Motor neuron (in vitro differentiated cells): Measurements from ENCODE around the gene SAMD14. TPM values are rescaled to one million over a fixed set of nuclear protein-coding genes. Genes with fewer than 3 reads are reported as not detected.
A peak's percentile ranks its signal among the peaks of the same experiment; 100 is the strongest.

Source experiments
- ATAC-seq, 8 experiments: fragments of 200-7000 bp; cut with Tn5 transposase; replicated peaks in 6 of 8; 2 replicates each; pipeline ENCODE4 v1.8.0; 2021; ENCODE audit warnings: mild to moderate bottlenecking in 8 of 8, moderate library complexity in 8 of 8
- H3K27ac ChIP-seq, 2 donors: fragments of 250-450 bp; sonication (Bioruptor Pico); 2 replicates each; pipeline ENCODE4 v1.9.0; 2021; ENCODE audit warnings: antibody characterized with exemption in 2 of 2, mild to moderate bottlenecking in 2 of 2, moderate library complexity in 1 of 2
- H3K4me1 ChIP-seq, 2 donors: fragments of 250-450 bp; sonication (Bioruptor Pico); replicated peaks in 1 of 2; 2 replicates each; pipeline ENCODE4 v1.6.1; 2021; ENCODE audit warnings: antibody characterized with exemption in 2 of 2, mild to moderate bottlenecking in 2 of 2, moderate library complexity in 1 of 2
- H3K4me3 ChIP-seq, 5 donors: fragments of 250-450 bp; sonication (Bioruptor Pico); 2 replicates each; pipeline ENCODE4 v1.9.0; 2021; ENCODE audit warnings: antibody characterized with exemption in 5 of 5, mild to moderate bottlenecking in 5 of 5, moderate library complexity in 4 of 5
- WGBS, 10 experiments: fragments of 450-650 bp; shearing (Covaris generic); methylation state at CpG; one replicate each; pipeline ENCODE4 v1.0.0; 2022; 5-methylcytosine and 5-hydroxymethylcytosine counted together
- in situ Hi-C, 9 experiments: fragments of 400-800 bp; cut with MboI; loops; one replicate each; pipeline ENCODE4 v1.15.0; 2021; ENCODE audit warnings: low sequenced_read_pairs in 9 of 9, low pct_unique_long_range_greater_than_20kb in 2 of 9; ENCODE audit not compliant: unreplicated experiment in 9 of 9
- total RNA-seq, 8 experiments: library from RNA; unstranded; fragments of 300-600 nt; gene quantifications; 2 replicates each; pipeline versions ENCODE4 v1.2.3 to v1.2.4, GENCODE V29; 2022

The SAMD14 gene
- total RNA-seq, 8 experiments from 2014 or later, result 2.1 to 19.4 (median 10.8) TPM

DNA sequence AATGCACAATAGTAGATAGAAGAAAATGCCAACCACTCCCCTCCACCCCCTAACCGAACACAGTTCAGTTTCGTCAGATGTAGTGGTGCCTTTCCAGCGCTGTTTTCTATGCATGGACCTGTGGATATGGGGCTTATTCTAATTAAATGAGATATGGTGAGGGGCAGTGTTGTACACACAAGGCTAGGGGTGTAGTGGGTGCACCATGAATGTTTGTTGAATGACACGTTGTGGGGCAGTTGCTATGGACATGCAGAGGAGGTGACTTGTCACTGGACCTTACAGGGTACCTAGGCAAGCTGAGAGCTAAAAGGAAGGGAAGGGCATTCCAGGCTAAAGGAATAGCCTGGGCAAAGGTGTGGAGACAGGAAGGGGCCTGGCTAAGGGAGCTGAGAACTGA is 31.4 kb downstream of the SAMD14 start:
- peaks cover 32 to 41% of the 10 kb centered on the region in 2 donors for H3K4me1 ChIP-seq
- in situ Hi-C loops, result no loop called here
- ATAC-seq, result no peak
- WGBS, 10 experiments, result 40 to 100% (median 57%) methylated on average over 1 to 4 of the region's 4 CpGs; no CpG with 5 or more reads in 1 of the 10 experiments
- H3K27ac ChIP-seq, result no peak overlapping the region
- no peak overlapping the region for H3K4me3 ChIP-seq

DNA sequence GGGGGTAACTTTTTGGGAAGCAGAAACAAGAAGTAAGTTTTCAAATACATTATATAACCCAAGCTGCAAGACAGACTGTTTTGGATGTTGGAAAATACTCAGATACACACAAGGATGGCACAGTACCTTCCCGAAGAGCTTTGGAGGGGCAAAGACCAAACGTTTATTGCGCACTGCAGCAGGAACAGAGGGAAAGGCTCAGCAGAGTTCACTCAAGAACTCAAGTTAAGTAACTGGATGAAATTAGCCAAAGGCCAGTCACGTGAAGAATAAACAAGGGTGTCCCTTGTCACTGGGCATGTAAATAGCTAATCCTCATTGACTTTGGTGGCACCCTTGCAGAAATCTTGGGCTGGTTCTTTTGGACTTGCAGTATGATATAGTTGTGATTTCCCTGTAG is 32.0 kb downstream of the SAMD14 start:
- Histone ChIP-seq H3K27ac (no peak overlapping the region), H3K4me1 (peaks cover 32 to 41% of the 10 kb centered on the region in 2 donors), H3K4me3 (no peak overlapping the region)
- ATAC-seq, result no peak
- 40 to 100% (median 73%) methylated on average over 1 to 4 of the region's 4 CpGs; no CpG with 5 or more reads in 2 of the 10 experiments for WGBS, 10 experiments
- in situ Hi-C loops, result no loop called here

DNA sequence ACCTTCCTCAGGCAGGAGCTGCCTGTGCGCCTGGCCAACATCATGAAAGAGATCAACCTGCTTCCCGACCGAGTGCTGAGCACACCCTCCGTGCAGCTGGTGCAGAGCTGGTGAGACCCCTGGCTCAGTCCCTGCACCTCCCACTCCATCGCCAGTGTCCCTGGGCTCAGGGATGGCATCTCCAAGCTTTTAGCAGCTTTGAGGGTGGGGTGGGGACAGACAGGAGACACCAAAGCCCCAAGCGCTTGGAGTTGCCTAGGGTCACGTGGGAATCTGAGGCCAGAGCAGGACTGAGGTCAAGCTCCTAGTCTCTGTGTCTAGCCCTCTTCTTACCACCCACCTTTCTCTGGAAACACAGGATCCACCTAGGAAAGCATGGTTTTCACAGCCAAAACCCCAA is 32.5 kb downstream of the SAMD14 start:
- Histone ChIP-seq H3K4me1 (peaks cover 32 to 40% of the 10 kb centered on the region in 2 donors), H3K27ac (no peak overlapping the region), H3K4me3 (no peak overlapping the region)
- in situ Hi-C loops, result no loop called here
- 90 to 93% methylated on average over 2 of the region's 7 CpGs; no CpG with 5 or more reads in 8 of the 10 experiments for WGBS, 10 experiments
- ATAC-seq, result no peak

DNA sequence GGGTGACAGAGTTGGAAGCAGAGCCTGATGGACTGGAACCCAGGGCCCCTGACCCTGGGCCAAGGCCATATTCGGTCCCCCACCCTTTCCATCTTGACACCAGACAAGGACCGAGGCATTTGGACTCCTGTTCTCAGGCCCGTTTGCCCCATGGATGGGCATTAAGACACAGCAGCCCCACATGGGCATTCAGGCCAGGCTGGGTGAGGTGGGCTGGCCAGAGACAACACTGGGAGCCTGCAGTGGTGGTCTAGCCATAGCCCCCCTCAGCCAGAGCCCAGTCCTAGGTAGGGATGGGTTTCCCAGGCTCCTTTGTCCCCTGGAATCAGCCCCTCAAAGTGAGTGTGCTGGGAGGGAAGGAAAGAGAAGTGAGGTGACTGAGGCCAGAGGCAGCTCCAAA is 33.2 kb downstream of the SAMD14 start:
- Histone ChIP-seq H3K27ac (no peak overlapping the region), H3K4me1 (peaks cover 28 to 33% of the 10 kb centered on the region in 2 donors), H3K4me3 (no peak overlapping the region)
- WGBS, 10 experiments, result 47 to 85% (median 52%) methylated on average over 2 to 3 of the region's 3 CpGs; no CpG with 5 or more reads in 7 of the 10 experiments
- ATAC-seq, result no peak
- in situ Hi-C loops, result no loop called here

DNA sequence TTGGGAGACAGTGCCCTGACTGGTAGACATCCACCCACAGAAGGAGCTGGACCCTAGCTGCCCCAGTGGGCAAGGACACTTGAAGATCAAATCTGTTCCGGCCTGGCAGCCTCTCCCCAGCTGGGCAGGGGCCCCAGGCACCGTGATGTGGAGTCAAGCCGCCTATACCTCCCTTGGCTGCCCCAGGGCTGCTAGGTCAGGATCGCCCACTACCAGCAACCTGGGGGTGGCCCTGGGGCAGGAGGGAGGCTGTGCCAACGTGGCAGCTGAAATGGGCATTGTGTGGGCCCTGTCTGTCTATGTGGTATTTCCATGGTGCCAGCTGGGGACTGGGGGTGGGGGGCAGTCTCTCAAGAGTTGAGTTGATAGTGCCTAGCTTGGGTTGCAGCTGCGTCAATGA is 33.9 kb downstream of the SAMD14 start:
- 80% methylated on average over 1 of the region's 6 CpGs; no CpG with 5 or more reads in 9 of the 10 experiments for WGBS, 10 experiments
- Histone ChIP-seq H3K4me3 (peak overlapping the region; percentile 60 to 94 (median 82)), H3K4me1 (peaks cover 21 to 26% of the 10 kb centered on the region in 2 donors), H3K27ac (no peak overlapping the region)
- in situ Hi-C loops, result no loop called here
- no peak for ATAC-seq

DNA sequence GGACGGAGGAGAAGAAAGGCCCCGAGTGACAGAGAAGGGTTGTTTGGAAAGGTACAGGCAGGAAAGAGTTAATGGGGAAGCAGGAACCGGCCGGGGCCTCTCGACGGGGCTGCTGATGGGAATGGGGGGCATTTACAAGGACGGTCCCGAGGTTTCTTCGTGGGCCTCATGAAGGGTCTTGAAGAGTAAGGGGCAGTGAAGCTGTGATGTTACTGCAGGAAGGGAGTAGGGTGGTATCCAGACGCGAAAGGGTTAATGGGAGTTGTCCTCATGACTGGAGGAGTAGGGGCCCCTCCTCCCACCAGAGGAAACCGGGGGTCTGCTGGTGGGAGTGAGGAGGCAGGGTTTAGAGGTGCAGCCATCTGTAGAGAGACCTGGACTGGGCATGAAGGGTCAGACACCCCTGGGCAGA is 34.3 kb downstream of the SAMD14 start:
- in situ Hi-C loops, result no loop called here
- WGBS, 10 experiments, result 0 to 7% (median 2%) methylated on average over 1 to 4 of the region's 12 CpGs; no CpG with 5 or more reads in 6 of the 10 experiments
- ATAC-seq, result no peak
- Histone ChIP-seq H3K27ac (no peak overlapping the region), H3K4me3 (peak overlapping the region; percentile 60 to 94 (median 82)), H3K4me1 (peaks cover 17 to 22% of the 10 kb centered on the region in 2 donors)

DNA sequence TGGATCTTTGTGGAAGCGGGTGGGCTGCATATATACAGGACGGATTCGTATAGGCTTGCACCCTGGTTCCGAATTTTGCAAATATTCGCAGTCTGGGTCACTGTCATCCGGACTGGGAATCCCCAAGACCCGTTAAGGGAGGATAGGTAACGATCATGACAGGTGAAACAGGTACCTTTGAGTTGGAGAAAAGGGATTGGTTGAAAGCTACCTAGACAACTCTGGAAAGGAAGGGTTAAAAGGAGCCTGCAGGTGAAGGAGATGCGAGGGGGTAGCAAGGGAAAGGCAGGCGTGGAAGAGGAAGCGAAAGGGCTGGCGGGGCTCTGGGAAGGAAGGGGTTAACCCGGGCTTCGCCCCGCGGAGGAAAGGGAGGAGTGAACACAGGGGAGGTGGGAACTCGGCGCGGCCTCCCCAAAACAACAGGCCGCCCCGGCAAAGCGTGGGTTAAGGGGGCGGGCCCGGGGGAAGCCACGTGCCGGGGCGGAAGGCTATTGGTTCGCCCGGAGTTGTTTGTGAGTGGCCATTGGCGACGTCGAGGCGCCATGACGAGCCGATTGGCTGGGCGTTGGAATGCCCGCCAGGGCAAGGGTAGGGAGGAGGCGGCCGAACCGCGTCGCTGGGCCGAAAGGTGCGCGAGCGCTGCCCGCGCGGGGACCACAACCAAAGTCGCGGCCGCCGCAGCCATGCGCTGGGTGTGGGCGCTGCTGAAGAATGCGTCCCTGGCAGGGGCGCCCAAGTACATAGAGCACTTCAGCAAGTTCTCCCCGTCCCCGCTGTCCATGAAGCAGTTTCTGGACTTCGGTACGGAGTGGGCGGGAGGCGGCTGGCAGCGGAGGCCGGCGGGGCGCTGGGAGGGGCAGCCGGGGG is 35.0 kb downstream of the SAMD14 start, which contains the start of gene PDK2:
PDK2 (plus strand) TSS at position 599 of the 867 bp plus-strand sequence; CDS start at position 684, 85 bp downstream.
- peak; percentile 93 to 98 (median 96) for ATAC-seq
- 0 to 16% (median 4%) methylated on average over 2 to 9 of the region's 68 CpGs; no CpG with 5 or more reads in 2 of the 10 experiments for WGBS, 10 experiments
- H3K4me1 ChIP-seq, result peaks cover 12 to 21% of the 10 kb centered on the region in 2 donors
- in situ Hi-C loops, result loop anchor here in 1 of 9 experiments (5.0 kb wide), 1 partner anchor 68 kb away; no protein-coding TSS in a partner anchor
- peak within 1 kb of the TSS; percentile 60 to 94 (median 82) for H3K4me3 ChIP-seq
- no peak within 1 kb of the TSS for H3K27ac ChIP-seq

DNA sequence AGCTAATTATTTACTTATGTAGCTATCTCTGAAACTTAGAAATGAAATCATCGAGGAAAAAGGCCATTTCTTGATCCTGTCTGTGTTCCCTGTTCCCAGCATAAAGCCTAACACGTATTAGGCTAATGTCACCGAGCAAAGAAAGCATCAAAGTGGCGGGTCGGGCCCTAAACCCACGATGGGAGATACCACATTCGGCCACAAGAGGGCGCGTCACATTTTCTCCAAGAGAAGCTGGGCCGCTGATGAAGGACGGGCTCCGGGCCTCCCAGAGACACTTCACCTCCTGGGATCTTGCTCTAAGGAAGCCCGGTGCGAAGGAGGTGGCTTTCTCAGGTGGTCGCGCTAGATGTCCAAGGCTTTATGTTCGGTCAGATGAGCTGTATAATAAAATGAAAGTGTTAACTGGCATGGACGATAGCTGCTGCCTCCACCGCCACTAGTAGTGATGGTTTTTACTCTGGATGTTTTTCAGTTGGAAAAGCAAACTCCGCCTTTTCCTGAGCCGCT is 35.7 kb downstream of the SAMD14 start:
- peak overlapping the region; percentile 60 to 94 (median 82) for H3K4me3 ChIP-seq
- WGBS, 10 experiments, result 0 to 16% (median 2%) methylated on average over 2 to 18 of the region's 21 CpGs
- no peak overlapping the region for H3K27ac ChIP-seq
- ATAC-seq, result peak; percentile 57 to 71 (median 61)
- H3K4me1 ChIP-seq, result peaks cover 12 to 21% of the 10 kb centered on the region in 2 donors
- in situ Hi-C loops, result loop anchor here in 1 of 9 experiments (5.0 kb wide), 1 partner anchor 67 kb away; no protein-coding TSS in a partner anchor

DNA sequence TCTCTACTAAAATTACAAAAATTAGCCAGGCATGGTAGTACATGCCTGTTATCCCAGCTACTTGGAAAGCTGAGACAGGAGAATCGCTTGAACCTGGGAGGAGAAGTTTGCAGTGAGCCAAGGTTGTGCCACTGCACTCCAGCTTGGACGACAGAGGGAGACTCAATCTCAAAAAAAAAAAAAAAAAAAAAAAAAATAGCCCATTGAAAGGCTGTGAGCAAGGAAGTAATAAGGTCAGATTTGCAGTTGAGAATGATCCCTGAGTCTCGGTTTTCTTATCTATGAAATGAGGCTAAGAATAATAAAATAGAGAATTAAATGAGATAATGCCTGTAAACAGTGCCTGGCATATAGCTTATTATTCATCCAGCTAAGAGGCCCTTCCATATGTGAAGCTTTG is 36.2 kb downstream of the SAMD14 start:
- ATAC-seq, result no peak
- H3K4me1 ChIP-seq, result peaks cover 12 to 21% of the 10 kb centered on the region in 2 donors
- 0 to 63% (median 25%) methylated on average over 1 to 3 of the region's 3 CpGs; no CpG with 5 or more reads in 1 of the 10 experiments for WGBS, 10 experiments
- in situ Hi-C loops, result loop anchor here in 1 of 9 experiments (5.0 kb wide), 1 partner anchor 67 kb away; no protein-coding TSS in a partner anchor
- no peak overlapping the region for H3K27ac ChIP-seq
- no peak overlapping the region for H3K4me3 ChIP-seq

DNA sequence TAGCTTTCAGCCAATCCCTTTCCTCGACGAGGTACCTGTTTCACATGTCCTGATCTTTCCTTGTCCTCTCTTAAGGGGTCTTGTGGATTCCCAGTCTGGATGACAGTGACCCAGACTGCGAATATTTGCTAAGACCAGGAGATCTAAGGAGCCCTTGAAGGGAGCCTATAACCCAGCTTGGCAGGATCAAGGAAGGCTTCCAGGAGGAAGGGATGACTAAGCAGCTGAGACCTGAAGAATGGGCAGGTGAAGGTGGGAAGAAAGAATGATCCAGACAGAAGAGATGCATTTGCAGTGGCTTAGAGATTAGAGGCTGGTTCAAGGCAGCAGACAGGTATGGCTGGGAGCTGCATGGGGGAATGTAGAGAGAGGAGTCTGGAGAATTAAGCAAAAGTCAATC is 36.7 kb downstream of the SAMD14 start:
- in situ Hi-C loops, result loop anchor here in 1 of 9 experiments (5.0 kb wide), 1 partner anchor 66 kb away; no protein-coding TSS in a partner anchor
- H3K27ac ChIP-seq, result no peak overlapping the region
- no peak overlapping the region for H3K4me3 ChIP-seq
- ATAC-seq, result no peak
- H3K4me1 ChIP-seq, result peaks cover 12 to 21% of the 10 kb centered on the region in 2 donors
- 73 to 100% (median 96%) methylated on average over 1 to 3 of the region's 3 CpGs; no CpG with 5 or more reads in 4 of the 10 experiments for WGBS, 10 experiments

DNA sequence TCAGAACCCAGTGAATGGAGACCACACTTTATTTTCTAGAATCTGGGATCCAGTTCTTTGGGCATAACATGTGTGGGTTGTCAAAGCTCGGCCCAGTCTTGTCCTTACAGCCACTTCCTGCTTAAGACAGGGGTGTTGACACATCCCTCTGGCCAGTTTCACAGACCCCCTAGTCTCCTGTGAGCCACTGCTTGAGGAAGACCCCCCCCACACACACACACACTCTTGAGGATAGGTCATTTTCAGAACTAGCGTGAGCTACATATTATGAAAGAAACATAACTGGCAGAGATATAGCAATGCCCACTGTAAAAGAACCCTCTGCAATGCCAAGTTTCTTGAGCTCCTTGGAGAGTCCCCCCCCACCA is 38.1 kb downstream of the SAMD14 start:
- H3K4me1 ChIP-seq, result peaks cover 12 to 21% of the 10 kb centered on the region in 2 donors
- 60 to 80% methylated on average over 1 of the region's 2 CpGs; no CpG with 5 or more reads in 8 of the 10 experiments for WGBS, 10 experiments
- H3K4me3 ChIP-seq, result no peak overlapping the region
- no peak overlapping the region for H3K27ac ChIP-seq
- no peak for ATAC-seq
- in situ Hi-C loops, result loop anchor here in 1 of 9 experiments (5.0 kb wide), 1 partner anchor 65 kb away; no protein-coding TSS in a partner anchor

DNA sequence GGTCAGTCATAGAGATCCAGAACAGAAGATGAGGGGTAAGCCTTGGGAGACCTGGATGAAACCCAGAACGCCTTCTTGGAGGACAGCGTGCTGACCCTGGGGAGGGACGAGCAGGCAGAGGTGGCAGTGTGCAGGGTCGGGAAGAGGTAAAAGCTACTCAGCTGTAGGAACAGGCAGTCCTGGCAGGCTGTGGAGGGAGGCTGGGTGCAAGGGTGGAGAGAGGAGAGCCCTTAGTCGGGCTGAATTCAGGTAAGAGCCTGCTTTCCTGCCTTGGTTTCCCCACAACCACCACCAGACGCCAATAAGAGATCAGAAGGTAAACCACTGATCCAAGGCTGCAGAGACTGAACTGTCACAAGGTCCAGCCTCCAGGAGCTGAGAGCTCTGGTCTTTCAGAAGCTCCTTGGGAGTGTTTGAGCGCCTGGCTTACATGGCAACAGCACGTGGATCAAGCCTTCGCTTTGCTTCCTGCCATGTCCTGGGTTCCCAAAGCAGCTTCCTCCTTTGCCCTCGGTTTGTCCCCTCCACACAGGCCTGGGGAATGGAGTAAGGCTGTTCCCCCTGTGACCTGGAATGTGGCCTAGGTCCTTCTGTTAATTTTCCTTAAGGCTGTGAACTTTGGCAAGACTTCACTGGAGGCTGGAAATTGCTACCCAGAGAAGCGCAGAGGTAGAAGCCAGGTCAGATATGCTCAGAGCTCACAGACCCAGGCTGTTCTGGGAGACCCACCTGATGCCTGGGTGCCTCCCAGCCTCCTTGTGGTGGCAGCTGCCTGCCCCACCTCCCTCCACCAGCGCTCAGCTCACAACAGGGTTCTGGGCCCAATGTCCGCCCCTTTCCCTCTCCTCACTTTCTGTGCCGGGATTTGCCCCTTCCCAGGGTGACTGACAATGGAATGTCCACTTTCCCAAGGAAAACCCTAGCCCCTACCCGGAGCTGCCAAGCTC is 38.7 kb downstream of the SAMD14 start:
- 30 to 92% (median 56%) methylated on average over 3 to 9 of the region's 15 CpGs; no CpG with 5 or more reads in 3 of the 10 experiments for WGBS, 10 experiments
- in situ Hi-C loops, result loop anchor here in 1 of 9 experiments (5.0 kb wide), 1 partner anchor 64 kb away; no protein-coding TSS in a partner anchor
- ATAC-seq, result no peak
- no peak overlapping the region for H3K4me3 ChIP-seq
- H3K4me1 ChIP-seq, result peaks cover 12 to 19% of the 10 kb centered on the region in 2 donors
- H3K27ac ChIP-seq, result no peak overlapping the region
